ENCODE measurements around the gene MCM5.
"Not testable (repeated sequence)": the region's sequence is repeated elsewhere in the genome, so short reads cannot be mapped to it uniquely, and the experiment has no call there.

MCM5 gene

GRCh38 chr22:35471566-35471965 lies 71.6 kb downstream of the MCM5 start:
- DNase-seq (ENCODE audit: low read depth, low spot score): not testable (repeated sequence)

GRCh38 chr22:35472488-35472887 lies 72.5 kb downstream of the MCM5 start:
- no peak for DNase-seq (ENCODE audit: low read depth, low spot score)

- no peak for DNase-seq (ENCODE audit: low read depth, low spot score)
Measured at GRCh38 chr22:35473971-35474370, 74.0 kb downstream of the MCM5 start.

All from activated CD4-positive, CD25-positive, alpha-beta regulatory T cell treated with anti-CD3 and anti-CD28 coated beads, Interleukin-2, amount 50 U/mL, for 16 hours (primary cell).